Measurements from ENCODE around the gene CBX6. TPM values are rescaled to one million over a fixed set of nuclear protein-coding genes. Genes with fewer than 3 reads are reported as not detected.

The CBX6 gene
- total and polyA plus RNA-seq, 2 of the 8 experiments (the other 6 are each of a cell fraction or from before 2014, with no cell fraction given), result 10.6 to 27.5 TPM

GRCh38 chr22:38843657-38844314 is 28.2 kb downstream of the CBX6 start, which contains the start of gene NPTXR (continued):
- TF ChIP-seq POLR2A (IDR thresholded peaks at IDR 0.05; ENCODE audit: control extremely low read depth in 1 of 2, low read depth in 2 of 2, low read length in 2 of 2) (peak in 1 of 2 experiments; percentile 61; a peak in 2 of 3 replicates), SIX5 (IDR thresholded peaks at IDR 0.05; ENCODE audit: low read depth, low read length) (no peak), BCL11A (IDR thresholded peaks at IDR 0.05; ENCODE audit: low read depth in 2 of 2, low read length in 2 of 2) (no peak), RFX5 (IDR thresholded peaks at IDR 0.05; ENCODE audit: borderline replicate concordance, low read depth, low read length) (no peak), TEAD4 (IDR thresholded peaks at IDR 0.05; ENCODE audit: low read depth, low read length) (no peak), KDM5A (IDR thresholded peaks at IDR 0.05; ENCODE audit: low read length) (no peak), RNF2 (IDR thresholded peaks at IDR 0.05; ENCODE audit: borderline replicate concordance, low read depth, low read length, missing control alignments, poor library complexity, severe bottlenecking) (no peak), BACH1 (IDR thresholded peaks at IDR 0.05; ENCODE audit: low read length) (no peak), KDM4A (IDR thresholded peaks at IDR 0.05; ENCODE audit: low read depth, low read length, severe bottlenecking) (peak; percentile 37)
